GDM1 (cell line): Measurements from ENCODE around the gene ATG3.
"Not testable (repeated sequence)": the region's sequence is repeated elsewhere in the genome, so short reads cannot be mapped to it uniquely, and the experiment has no call there.

ENCODE experiments used
- DNase-seq: peaks from one replicate; lab custom pipeline; 2025; lab: John Stamatoyannopoulos, UW

Gene ATG3

GRCh38 chr3:112497897-112498548 lies 63.7 kb downstream of the ATG3 start:
- no peak for DNase-seq

- DNase-seq: no peak
These were observed 65.2 kb downstream of the ATG3 start for GRCh38 chr3:112496366-112497067.

- not testable (repeated sequence) for DNase-seq
These were observed 67.4 kb downstream of the ATG3 start for GRCh38 chr3:112494448-112494767.

GRCh38 chr3:112492124-112492523 lies 69.6 kb downstream of the ATG3 start:
- no peak for DNase-seq

- DNase-seq: no peak
These were observed 70.4 kb downstream of the ATG3 start for GRCh38 chr3:112491373-112491772.

- DNase-seq: no peak
These were observed 71.9 kb downstream of the ATG3 start for GRCh38 chr3:112489674-112490479.

GRCh38 chr3:112486811-112487505 lies 74.8 kb downstream of the ATG3 start:
- no peak for DNase-seq

GRCh38 chr3:112484352-112484751 lies 77.4 kb downstream of the ATG3 start:
- no peak for DNase-seq

GRCh38 chr3:112482675-112483074 lies 79.1 kb downstream of the ATG3 start:
- DNase-seq: no peak
